Gastroesophageal sphincter (tissue), 4 donors: ENCODE results near the gene ST3GAL2. TPM values are rescaled to one million over a fixed set of nuclear protein-coding genes. Genes with fewer than 3 reads are reported as not detected.

ENCODE experiments used
- ATAC-seq: fragments of 150-250 bp; one replicate; pipeline ENCODE4 v1.9.1; 2016; ENCODE audit warnings: mild to moderate bottlenecking, moderate library complexity
- H3K27ac ChIP-seq, 4 donors: fragments of 200-600 bp; sonication (generic) in 3 of 4; 1 replicate in 3 of 4; 2 replicates in 1 of 4; pipeline ENCODE4 v1.5.1; 2016 to 2019
- H3K27me3 ChIP-seq: fragments of 200-600 bp; sonication (generic); one replicate; pipeline ENCODE4 v1.5.1; 2019
- H3K36me3 ChIP-seq, 2 donors: fragments of 200-600 bp; sonication (generic); one replicate each; pipeline ENCODE4 v1.5.1; 2019; ENCODE audit warnings: control low read depth in 1 of 2
- H3K4me1 ChIP-seq, 3 donors: fragments of 200-600 bp; sonication (generic); 1 replicate in 2 of 3; 2 replicates in 1 of 3; pipeline ENCODE4 v1.5.1; 2016 to 2019; ENCODE audit warnings: control low read depth in 2 of 3
- H3K4me3 ChIP-seq, 2 donors: fragments of 200-600 bp; sonication (generic); one replicate each; pipeline ENCODE4 v1.5.1; 2019; ENCODE audit warnings: mild to moderate bottlenecking in 1 of 2, moderate library complexity in 1 of 2
- H3K9me3 ChIP-seq, 3 donors: fragments of 200-600 bp; sonication (generic); one replicate each; pipeline ENCODE4 v1.5.1; 2017 to 2019; ENCODE audit warnings: control low read depth in 2 of 3
- EP300 ChIP-seq: sonication (generic); formaldehyde crosslinking; IDR thresholded peaks from one replicate; pipeline ENCODE4 v1.6.1; 2017; ENCODE audit warnings: antibody characterized with exemption, mild to moderate bottlenecking
- POLR2A ChIP-seq, 2 donors: fragments of 450-650 bp; IDR thresholded peaks; one replicate each; pipeline ENCODE4 v1.6.1; 2017; ENCODE audit warnings: antibody characterized with exemption in 2 of 2, mild to moderate bottlenecking in 2 of 2, moderate library complexity in 1 of 2
- POLR2AphosphoS5 ChIP-seq: sonication (generic); formaldehyde crosslinking; IDR thresholded peaks from one replicate; pipeline ENCODE4 v1.6.1; 2017; ENCODE audit warnings: antibody characterized with exemption
- WGBS, 2 donors: methylation state at CpG; one replicate each; pipeline ENCODE4 v1.1.5; 2018; ENCODE audit warnings: low coverage in 1 of 2; 5-methylcytosine and 5-hydroxymethylcytosine counted together
- total RNA-seq, 4 donors: library from RNA; depleted of rRNA; stranded (reverse); fragments of >200 nt; gene quantifications; one replicate each; pipeline ENCODE4 v1.1.0, GENCODE V29; 2016
- TF ChIP-seq, protein P1 (sequence below), 4 experiments: fragments of 200-600 bp in 2 of 4; fragments of 450-650 bp in 2 of 4; sonication (generic) in 1 of 4; IDR thresholded peaks; one replicate each; pipeline ENCODE4 v1.5.1; 2017 to 2019; ENCODE audit warnings: antibody characterized with exemption in 4 of 4, mild to moderate bottlenecking in 2 of 4, moderate library complexity in 2 of 4

Gene ST3GAL2
- total RNA-seq, 4 donors from 2014 or later: 17.6 to 35.6 (median 24.8) TPM

DNA sequence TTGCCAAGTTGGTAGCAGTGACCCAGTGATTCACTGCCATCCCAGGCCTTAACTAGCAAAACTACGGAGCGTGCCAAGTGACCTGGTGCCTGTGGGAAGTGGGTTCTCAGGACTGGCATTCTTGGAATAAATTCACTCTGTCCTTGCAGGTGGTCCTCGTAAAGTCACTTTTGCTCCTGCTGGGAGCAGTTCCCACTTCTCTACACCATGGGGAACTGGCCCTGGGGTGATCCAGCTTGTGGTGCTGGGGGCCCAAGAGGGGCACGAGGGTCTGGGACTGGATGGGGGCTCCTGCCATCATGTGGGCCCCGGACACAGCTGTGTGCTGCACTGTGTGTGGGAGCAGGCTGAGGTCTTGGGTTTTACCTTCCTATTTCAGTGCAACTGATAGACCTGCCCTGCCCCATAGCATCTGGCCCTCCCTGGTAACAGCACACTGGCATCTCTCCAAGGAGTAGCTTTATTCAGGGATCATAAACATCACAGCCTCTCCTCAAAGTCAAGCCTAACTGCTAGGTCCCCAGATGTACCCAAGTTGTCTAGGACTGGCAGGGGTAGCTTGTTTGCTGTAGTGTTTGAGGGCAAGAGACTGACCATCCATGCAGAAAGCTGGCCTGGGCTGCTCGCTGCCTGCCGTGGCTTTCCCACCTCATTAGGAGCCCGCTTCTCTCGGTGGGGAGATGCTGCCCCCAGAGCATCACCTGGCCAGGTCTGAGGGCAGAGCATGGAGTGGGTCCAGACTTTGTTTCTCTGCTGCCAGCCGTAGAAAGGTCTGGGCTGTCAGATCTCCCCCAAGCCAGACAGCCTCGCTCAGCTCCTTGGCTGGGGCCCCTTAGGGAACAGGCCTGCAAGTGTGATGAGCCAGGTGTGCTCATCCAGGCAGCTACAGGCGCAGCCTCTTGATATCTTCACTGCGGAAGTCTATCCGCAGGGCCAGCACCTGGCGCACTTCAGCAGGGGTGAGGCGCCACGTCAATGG lies 41.5 kb upstream of the ST3GAL2 start:
- no peak for TF ChIP-seq EP300
- TF ChIP-seq POLR2A (IDR thresholded peaks at IDR 0.05): no peak
- no peak for TF ChIP-seq POLR2AphosphoS5
- TF ChIP-seq, protein P1, sequence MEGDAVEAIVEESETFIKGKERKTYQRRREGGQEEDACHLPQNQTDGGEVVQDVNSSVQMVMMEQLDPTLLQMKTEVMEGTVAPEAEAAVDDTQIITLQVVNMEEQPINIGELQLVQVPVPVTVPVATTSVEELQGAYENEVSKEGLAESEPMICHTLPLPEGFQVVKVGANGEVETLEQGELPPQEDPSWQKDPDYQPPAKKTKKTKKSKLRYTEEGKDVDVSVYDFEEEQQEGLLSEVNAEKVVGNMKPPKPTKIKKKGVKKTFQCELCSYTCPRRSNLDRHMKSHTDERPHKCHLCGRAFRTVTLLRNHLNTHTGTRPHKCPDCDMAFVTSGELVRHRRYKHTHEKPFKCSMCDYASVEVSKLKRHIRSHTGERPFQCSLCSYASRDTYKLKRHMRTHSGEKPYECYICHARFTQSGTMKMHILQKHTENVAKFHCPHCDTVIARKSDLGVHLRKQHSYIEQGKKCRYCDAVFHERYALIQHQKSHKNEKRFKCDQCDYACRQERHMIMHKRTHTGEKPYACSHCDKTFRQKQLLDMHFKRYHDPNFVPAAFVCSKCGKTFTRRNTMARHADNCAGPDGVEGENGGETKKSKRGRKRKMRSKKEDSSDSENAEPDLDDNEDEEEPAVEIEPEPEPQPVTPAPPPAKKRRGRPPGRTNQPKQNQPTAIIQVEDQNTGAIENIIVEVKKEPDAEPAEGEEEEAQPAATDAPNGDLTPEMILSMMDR (IDR thresholded peaks at IDR 0.05): no peak

DNA sequence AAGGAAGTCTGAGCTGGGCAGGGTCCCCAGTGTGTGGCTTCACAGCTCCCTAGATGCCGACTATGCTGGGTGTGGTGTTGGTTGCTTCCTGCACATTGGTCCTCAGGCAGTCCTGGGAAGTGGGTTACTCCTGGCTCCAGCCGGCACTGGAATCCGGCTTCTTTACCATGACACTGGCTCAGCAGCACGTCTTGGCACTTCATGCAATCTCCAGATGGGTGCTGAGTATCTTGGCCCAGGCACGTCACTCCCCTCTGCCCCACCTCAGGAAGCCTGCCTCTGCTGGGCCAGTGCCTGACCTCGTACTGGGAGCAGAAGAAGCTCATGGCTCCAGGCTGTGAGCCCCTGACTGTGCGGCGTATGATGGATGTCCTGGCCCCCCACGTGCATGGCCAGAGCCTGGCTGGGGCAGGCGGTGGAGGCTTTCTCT lies 40.0 kb upstream of the ST3GAL2 start:
- Histone ChIP-seq H3K4me1 (peaks cover 0 to 23% (median 4%) of the 10 kb centered on the region in 3 donors), H3K4me3 (no peak overlapping the region), H3K27ac (peak overlapping the region in 3 of 4 donors; percentile 31 to 45 (median 35)), H3K27me3 (no peaks in the 10 kb centered on the region), H3K36me3 (peaks cover 0 to 90% of the 10 kb centered on the region in 2 donors), H3K9me3 (no peaks in the 10 kb centered on the region)
- 26% methylated on average over 4 of the region's 10 CpGs; no CpG with 5 or more reads in 1 of the 2 donors for WGBS, 2 donors
- peak; percentile 42 for ATAC-seq
- TF ChIP-seq, protein P1 (IDR thresholded peaks at IDR 0.05): no peak
- TF ChIP-seq EP300: no peak
- TF ChIP-seq POLR2A (IDR thresholded peaks at IDR 0.05): no peak

More for the DNA sequence above, 41.5 kb upstream of the ST3GAL2 start:
- no peak overlapping the region for H3K4me3 ChIP-seq
- peaks cover 0 to 90% of the 10 kb centered on the region in 2 donors for H3K36me3 ChIP-seq
- H3K4me1 ChIP-seq: peaks cover 0 to 23% (median 4%) of the 10 kb centered on the region in 3 donors
- peak overlapping the region in 1 of 4 donors; percentile 45 for H3K27ac ChIP-seq
- no peaks in the 10 kb centered on the region for H3K9me3 ChIP-seq
- ATAC-seq: no peak
- WGBS, 2 donors: 82 to 90% methylated on average over 2 to 3 of the region's 17 CpGs
- H3K27me3 ChIP-seq: no peaks in the 10 kb centered on the region

DNA sequence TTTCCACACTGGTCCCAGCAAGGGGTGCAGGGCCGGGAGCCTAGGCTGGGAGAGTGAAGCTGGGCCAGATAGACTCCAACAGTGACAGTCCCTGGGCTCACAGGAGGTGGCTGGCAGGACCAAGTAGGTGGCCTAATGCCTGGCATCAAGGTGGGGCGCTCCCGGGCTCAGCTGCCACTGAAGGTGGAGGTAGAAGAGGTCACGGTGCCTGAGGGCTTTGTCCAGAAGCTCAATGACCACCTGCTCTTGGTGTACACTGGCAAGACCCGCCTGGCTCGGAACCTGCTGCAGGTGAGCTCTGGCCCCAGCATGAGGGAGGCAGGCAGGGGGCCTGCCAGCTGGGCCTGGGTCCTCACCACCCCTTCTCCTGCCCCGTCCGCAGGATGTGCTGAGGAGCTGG lies 39.3 kb upstream of the ST3GAL2 start:
- Histone ChIP-seq H3K36me3 (peaks cover 0 to 90% of the 10 kb centered on the region in 2 donors), H3K4me3 (no peak overlapping the region), H3K4me1 (peaks cover 0 to 23% (median 4%) of the 10 kb centered on the region in 3 donors), H3K27ac (peak overlapping the region in 3 of 4 donors; percentile 31 to 46 (median 37)), H3K9me3 (no peaks in the 10 kb centered on the region), H3K27me3 (no peaks in the 10 kb centered on the region)
- WGBS, 2 donors: no CpG with 5 or more reads among the region's 8 CpGs
- TF ChIP-seq POLR2AphosphoS5 (no peak), POLR2A (IDR thresholded peaks at IDR 0.05) (no peak), EP300 (no peak)
- TF ChIP-seq, protein P1 (IDR thresholded peaks at IDR 0.05): no peak
- ATAC-seq: no peak

DNA sequence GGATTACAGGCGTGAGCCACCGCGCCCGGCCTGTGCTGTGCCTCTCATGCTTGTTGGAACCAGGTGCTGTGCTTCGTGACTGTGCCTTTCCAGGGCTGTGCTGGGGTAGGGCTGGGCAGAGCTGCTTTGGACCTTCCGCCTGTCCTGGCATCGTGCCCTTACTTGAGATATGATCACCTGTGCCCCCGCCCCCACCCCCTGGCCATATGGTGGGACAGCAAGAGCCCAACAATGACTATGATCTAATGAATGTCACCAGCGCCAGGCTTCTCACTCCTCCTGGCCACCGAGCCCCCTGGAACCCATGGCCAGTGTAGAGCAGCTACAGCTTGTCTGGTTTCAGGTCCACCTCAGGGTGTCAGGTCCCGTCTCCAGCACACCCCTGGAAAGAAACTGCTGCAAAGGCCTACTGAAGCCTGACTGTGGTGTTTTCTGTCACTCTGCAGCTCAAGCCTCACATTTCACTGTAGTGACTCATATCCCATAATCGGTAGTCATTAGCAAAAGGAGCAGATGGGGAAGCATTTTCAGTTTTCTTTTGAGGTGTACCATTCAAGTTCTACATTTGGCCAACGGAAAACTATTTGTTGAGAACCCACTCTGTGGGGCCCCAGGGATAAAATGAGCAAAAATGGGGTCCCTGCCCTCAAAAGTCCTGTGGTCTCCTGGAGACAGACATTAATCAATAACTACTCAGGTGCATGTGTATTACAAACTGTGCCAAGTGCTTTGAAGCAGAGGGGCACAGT lies 37.5 kb upstream of the ST3GAL2 start:
- Histone ChIP-seq H3K4me3 (no peak overlapping the region), H3K9me3 (no peaks in the 10 kb centered on the region), H3K36me3 (peaks cover 0 to 89% of the 10 kb centered on the region in 2 donors), H3K27me3 (no peaks in the 10 kb centered on the region), H3K4me1 (peaks cover 0 to 23% (median 4%) of the 10 kb centered on the region in 3 donors), H3K27ac (peak overlapping the region in 3 of 4 donors; percentile 38 to 66 (median 41))
- no peak for TF ChIP-seq POLR2A (IDR thresholded peaks at IDR 0.05)
- no peak for TF ChIP-seq POLR2AphosphoS5
- TF ChIP-seq EP300: no peak
- TF ChIP-seq, protein P1 (IDR thresholded peaks at IDR 0.05): no peak
- ATAC-seq: no peak
- 60 to 80% methylated on average over 1 to 3 of the region's 13 CpGs for WGBS, 2 donors
